Adipocyte (in vitro differentiated cells): Measurements from ENCODE around the gene HPCAL1.

Experiments used
- DNase-seq: peaks from one replicate; pipeline ENCODE4 v3.0.0-alpha.2; 2015; ENCODE audit warnings: low read depth
- H3K27me3 ChIP-seq: replicated peaks from 2 replicates; pipeline ENCODE4 v1.7.0; 2013; ENCODE audit warnings: mild to moderate bottlenecking, low read length, moderate library complexity; ENCODE audit not compliant: control insufficient read depth, insufficient read depth
- H3K36me3 ChIP-seq: 2 replicates; pipeline ENCODE4 v1.7.0; 2013; ENCODE audit warnings: low read length, mild to moderate bottlenecking, moderate library complexity; ENCODE audit not compliant: control insufficient read depth, insufficient read depth, severe bottlenecking
- H3K4me1 ChIP-seq: 2 replicates; pipeline ENCODE4 v1.7.0; 2013; ENCODE audit warnings: mild to moderate bottlenecking, low read length, moderate library complexity; ENCODE audit not compliant: control insufficient read depth, insufficient read depth
- H3K4me3 ChIP-seq: 2 replicates; pipeline ENCODE4 v1.7.0; 2013; ENCODE audit warnings: mild to moderate bottlenecking, low read length, moderate library complexity
- H3K9ac ChIP-seq: 2 replicates; pipeline ENCODE4 v1.7.0; 2013; ENCODE audit warnings: mild to moderate bottlenecking, low read length, moderate library complexity
- H3K9me3 ChIP-seq: 2 replicates; pipeline ENCODE4 v1.7.0; 2013; ENCODE audit warnings: mild to moderate bottlenecking, low read length, moderate library complexity; ENCODE audit not compliant: control insufficient read depth

HPCAL1 gene

DNA sequence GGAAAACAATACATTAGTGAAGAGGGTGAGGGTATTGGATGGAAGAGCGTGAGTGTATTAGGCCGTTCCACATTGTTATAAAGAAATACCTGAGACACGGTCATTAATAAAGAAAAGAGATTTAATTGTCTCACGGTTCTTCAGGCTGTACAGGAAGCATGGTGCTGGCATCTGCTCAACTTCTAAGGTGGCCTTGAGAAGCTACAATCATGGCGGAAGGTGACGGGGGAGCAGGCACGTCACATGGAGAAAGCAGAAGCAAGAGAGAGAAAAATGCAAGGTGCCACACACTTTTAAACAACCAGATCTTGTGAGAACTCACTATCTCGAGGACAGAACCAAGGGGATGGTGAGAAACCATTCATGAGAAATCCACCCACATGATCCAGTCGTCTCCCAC lies 18.2 kb downstream of the HPCAL1 start:
- H3K9ac ChIP-seq, result no peak overlapping the region
- peaks cover 9% of the 10 kb centered on the region for H3K9me3 ChIP-seq
- no peak for DNase-seq
- no peak overlapping the region for H3K4me3 ChIP-seq
- peaks cover 13% of the 10 kb centered on the region for H3K4me1 ChIP-seq
- no peaks in the 10 kb centered on the region for H3K27me3 ChIP-seq
- H3K36me3 ChIP-seq, result no peaks in the 10 kb centered on the region

DNA sequence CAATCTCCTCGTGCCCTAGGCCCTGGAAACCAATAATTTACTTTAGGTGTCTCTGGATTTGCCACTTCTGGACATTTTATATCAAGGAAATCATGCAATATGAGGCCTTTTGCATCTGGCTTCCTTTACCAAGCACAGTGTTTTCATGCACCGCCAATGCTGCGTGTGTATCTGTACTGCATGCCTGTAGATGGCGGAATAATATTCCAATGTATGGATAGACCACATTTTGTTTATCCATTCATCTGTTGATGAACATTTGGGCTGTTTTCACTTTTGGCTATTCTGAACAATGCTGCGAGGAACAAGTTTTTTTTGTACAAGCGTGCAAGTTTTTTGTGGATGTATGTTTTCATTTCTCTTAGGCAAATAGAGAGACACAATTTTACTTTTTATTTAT lies 18.9 kb downstream of the HPCAL1 start:
- Histone ChIP-seq H3K9ac (no peak overlapping the region), H3K36me3 (no peaks in the 10 kb centered on the region), H3K27me3 (no peaks in the 10 kb centered on the region), H3K4me1 (peaks cover 7% of the 10 kb centered on the region), H3K4me3 (no peak overlapping the region), H3K9me3 (peaks cover 9% of the 10 kb centered on the region)
- DNase-seq, result no peak

DNA sequence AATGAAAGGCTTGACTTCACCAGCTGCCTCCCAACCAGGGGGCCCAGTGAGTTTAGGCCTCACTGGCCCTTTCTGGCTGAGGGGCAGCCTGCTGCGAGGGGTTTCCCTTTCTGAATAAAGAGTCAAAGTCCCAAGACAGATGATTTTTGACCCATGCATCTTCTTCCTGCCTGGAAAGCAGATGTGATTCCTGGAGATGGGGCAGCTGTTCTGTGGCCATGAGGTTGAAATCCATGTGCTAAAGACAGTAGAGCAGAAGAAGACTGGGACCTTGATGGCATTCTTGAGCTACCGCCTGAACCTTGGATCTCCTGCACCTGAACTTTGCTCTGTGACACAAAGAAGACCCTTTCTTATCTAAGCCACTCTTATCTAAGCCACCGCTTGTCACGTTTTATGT lies 19.8 kb downstream of the HPCAL1 start:
- H3K27me3 ChIP-seq, result no peaks in the 10 kb centered on the region
- no peak overlapping the region for H3K9ac ChIP-seq
- DNase-seq, result no peak
- H3K9me3 ChIP-seq, result peaks cover 9% of the 10 kb centered on the region
- H3K4me1 ChIP-seq, result peaks cover 4% of the 10 kb centered on the region
- no peaks in the 10 kb centered on the region for H3K36me3 ChIP-seq
- no peak overlapping the region for H3K4me3 ChIP-seq

DNA sequence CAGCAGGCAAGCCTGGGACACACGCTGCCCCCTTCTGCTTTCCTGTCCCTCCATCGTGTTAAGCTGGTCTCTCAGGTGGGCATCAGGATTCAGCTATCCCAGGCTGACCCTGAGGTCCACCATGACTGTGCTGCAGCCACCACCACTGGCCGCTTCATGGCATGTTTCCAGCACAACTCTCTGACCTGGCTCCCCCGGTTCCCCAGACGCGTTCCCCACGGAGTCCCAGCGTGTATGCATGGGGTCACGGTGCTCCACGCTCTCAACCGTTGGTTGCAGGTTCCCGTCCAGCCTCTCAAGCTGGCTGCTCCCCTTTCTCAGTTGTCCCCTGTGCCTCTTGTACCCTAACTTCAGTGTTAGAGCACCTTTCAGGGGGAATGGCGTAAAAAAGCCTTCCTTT lies 20.3 kb downstream of the HPCAL1 start:
- DNase-seq, result no peak
- Histone ChIP-seq H3K4me1 (peaks cover 4% of the 10 kb centered on the region), H3K4me3 (no peak overlapping the region), H3K9ac (no peak overlapping the region), H3K27me3 (no peaks in the 10 kb centered on the region), H3K36me3 (no peaks in the 10 kb centered on the region), H3K9me3 (peaks cover 9% of the 10 kb centered on the region)

GRCh38 chr2:10323535-10323934 lies 20.8 kb downstream of the HPCAL1 start:
- H3K4me1 ChIP-seq, result peaks cover 4% of the 10 kb centered on the region
- H3K9me3 ChIP-seq, result peaks cover 9% of the 10 kb centered on the region
- H3K9ac ChIP-seq, result no peak overlapping the region
- no peak overlapping the region for H3K4me3 ChIP-seq
- no peaks in the 10 kb centered on the region for H3K36me3 ChIP-seq
- no peak for DNase-seq
- no peaks in the 10 kb centered on the region for H3K27me3 ChIP-seq

GRCh38 chr2:10324095-10324832 lies 21.6 kb downstream of the HPCAL1 start:
- H3K9ac ChIP-seq, result no peak overlapping the region
- H3K9me3 ChIP-seq, result peaks cover 9% of the 10 kb centered on the region
- no peaks in the 10 kb centered on the region for H3K36me3 ChIP-seq
- H3K4me1 ChIP-seq, result peaks cover 4% of the 10 kb centered on the region
- no peak overlapping the region for H3K4me3 ChIP-seq
- H3K27me3 ChIP-seq, result no peaks in the 10 kb centered on the region
- DNase-seq, result no peak

- H3K27me3 ChIP-seq, result no peaks in the 10 kb centered on the region
- no peak overlapping the region for H3K9ac ChIP-seq
- no peaks in the 10 kb centered on the region for H3K36me3 ChIP-seq
- peaks cover 9% of the 10 kb centered on the region for H3K9me3 ChIP-seq
- no peak for DNase-seq
- peaks cover 9% of the 10 kb centered on the region for H3K4me1 ChIP-seq
- H3K4me3 ChIP-seq, result no peak overlapping the region
Observed at GRCh38 chr2:10325278-10326145, 22.8 kb downstream of the HPCAL1 start.

GRCh38 chr2:10326151-10326616 lies 23.5 kb downstream of the HPCAL1 start:
- no peak overlapping the region for H3K9ac ChIP-seq
- no peak for DNase-seq

DNA sequence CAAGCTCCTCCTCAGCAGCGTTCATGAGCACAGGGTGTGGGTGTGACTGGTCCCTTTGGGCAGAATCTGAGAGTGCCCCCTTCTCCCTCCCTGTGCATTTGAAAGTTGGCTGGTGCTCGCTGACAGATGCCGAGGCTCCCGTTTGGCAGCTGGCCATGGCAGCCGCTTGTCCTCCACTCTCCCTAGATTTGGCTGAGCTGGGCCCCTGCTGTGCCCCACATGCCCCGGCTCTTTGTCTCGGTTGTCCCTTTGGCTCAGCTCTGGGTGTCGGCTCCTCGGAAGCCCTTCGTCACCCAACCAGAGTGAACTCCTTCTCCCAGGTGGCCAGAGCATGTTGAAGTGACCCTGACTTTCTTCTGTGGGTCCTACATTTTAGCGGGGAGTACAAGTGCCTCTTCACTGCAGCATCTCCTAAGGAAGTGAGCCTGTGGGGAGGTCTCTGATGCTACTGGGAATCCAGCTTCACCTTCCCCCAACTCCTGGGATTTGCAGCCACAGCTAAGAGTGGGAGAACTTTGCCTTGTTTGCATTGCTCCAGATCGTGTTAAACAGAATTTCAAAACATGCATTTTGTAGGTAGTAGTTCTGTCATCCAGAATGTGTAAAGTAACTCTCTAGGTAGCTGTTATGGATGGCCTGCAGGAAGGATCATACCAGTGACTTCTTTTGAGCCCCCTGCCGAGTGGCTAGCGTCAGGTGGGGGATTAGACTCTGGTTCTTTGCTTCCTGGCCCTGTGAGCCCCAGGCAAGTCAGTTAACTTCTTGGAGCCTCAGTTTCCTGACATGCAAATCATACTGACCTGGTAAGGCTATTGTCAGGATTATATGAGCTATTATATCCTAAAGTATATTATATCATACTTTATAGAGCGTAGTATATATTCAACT lies 24.2 kb downstream of the HPCAL1 start:
- Histone ChIP-seq H3K9ac (no peak overlapping the region), H3K4me1 (peaks cover 18% of the 10 kb centered on the region), H3K4me3 (no peak overlapping the region), H3K9me3 (peaks cover 9% of the 10 kb centered on the region), H3K27me3 (no peaks in the 10 kb centered on the region), H3K36me3 (no peaks in the 10 kb centered on the region)
- no peak for DNase-seq

More at GRCh38 chr2:10326151-10326616, 23.5 kb downstream of the HPCAL1 start:
- Histone ChIP-seq H3K27me3 (no peaks in the 10 kb centered on the region), H3K4me3 (no peak overlapping the region), H3K9me3 (peaks cover 9% of the 10 kb centered on the region), H3K4me1 (peaks cover 16% of the 10 kb centered on the region), H3K36me3 (no peaks in the 10 kb centered on the region)

GRCh38 chr2:10327896-10328669 lies 25.4 kb downstream of the HPCAL1 start:
- H3K4me1 ChIP-seq, result peaks cover 18% of the 10 kb centered on the region

More at GRCh38 chr2:10327896-10328669, 25.4 kb downstream of the HPCAL1 start:
- Histone ChIP-seq H3K9me3 (no peaks in the 10 kb centered on the region), H3K27me3 (no peaks in the 10 kb centered on the region), H3K4me3 (no peak overlapping the region), H3K36me3 (no peaks in the 10 kb centered on the region), H3K9ac (no peak overlapping the region)
- DNase-seq, result no peak
